Activated CD8-positive, alpha-beta T cell treated with anti-CD3 and anti-CD28 coated beads for 36 hours (primary cell): ENCODE measurements around the gene FBXL17. TPM values are rescaled to one million over a fixed set of nuclear protein-coding genes. Genes with fewer than 3 reads are reported as not detected.

Experiments used
- ATAC-seq: fragments of 200-7000 bp; cut with Tn5 transposase; one replicate; pipeline ENCODE4 v1.10.0; 2021; ENCODE audit warnings: mild to moderate bottlenecking, moderate library complexity
- CTCF ChIA-PET: fragments of 350-600 bp; sonication (Branson Sonifier 250); formaldehyde crosslinking; loops from one replicate; lab custom pipeline; 2021; ENCODE audit warnings: antibody characterized with exemption; lab: Charles Lee
- POLR2A ChIA-PET: fragments of 350-600 bp; sonication (Branson Sonifier 250); formaldehyde crosslinking; loops from one replicate; lab custom pipeline; 2021; ENCODE audit warnings: antibody characterized with exemption; lab: Charles Lee
- DNase-seq: peaks from one replicate; pipeline ENCODE4 v3.0.0-alpha.2; 2020
- H3K27ac Mint-ChIP-seq: one replicate; pipeline ENCODE4 v1.8.0; 2021; ENCODE audit warnings: mild to moderate bottlenecking, mixed read lengths
- H3K27me3 Mint-ChIP-seq: one replicate; pipeline ENCODE4 v1.8.0; 2021; ENCODE audit warnings: mixed read lengths
- H3K36me3 Mint-ChIP-seq: one replicate; pipeline ENCODE4 v1.8.0; 2021; ENCODE audit warnings: low read depth, mixed read lengths
- H3K4me1 Mint-ChIP-seq: one replicate; pipeline ENCODE4 v1.8.0; 2021; ENCODE audit warnings: low read depth, mixed read lengths
- H3K4me3 Mint-ChIP-seq: one replicate; pipeline ENCODE4 v1.8.0; 2021; ENCODE audit warnings: mild to moderate bottlenecking, moderate library complexity, mixed read lengths
- H3K9me3 Mint-ChIP-seq: one replicate; pipeline ENCODE4 v1.8.0; 2021; ENCODE audit warnings: mixed read lengths
- CTCF ChIP-seq: fragments of 200-600 bp; IDR thresholded peaks from one replicate; pipeline ENCODE4 v1.8.0; 2022; ENCODE audit warnings: antibody characterized with exemption, mild to moderate bottlenecking
- intact Hi-C: fragments of 100-400 bp; cut with micrococcal nuclease; formaldehyde crosslinking; loops from one replicate; pipeline ENCODE4 v1.10.0; 2022
- total RNA-seq, 2 experiments: library from RNA; stranded (reverse); gene quantifications; one replicate each; pipeline ENCODE4 v1.2.3, GENCODE V29; 2021

The FBXL17 gene
- total RNA-seq, 2 experiments from 2014 or later: 3.0 to 5.3 TPM

GRCh38 chr5:107915176-107915812 is 466.6 kb downstream of the FBXL17 start:
- ATAC-seq (no peak), DNase-seq (no peak)
- Mint-ChIP-seq H3K36me3 (no peaks in the 10 kb centered on the region), H3K4me1 (peaks cover 5% of the 10 kb centered on the region), H3K27ac (no peak overlapping the region), H3K9me3 (no peaks in the 10 kb centered on the region), H3K4me3 (no peak overlapping the region), H3K27me3 (no peaks in the 10 kb centered on the region)
- ChIA-PET CTCF (interaction anchor here (1.4 kb wide), 1 partner anchor 12 kb away, joined by 4 read pairs; no protein-coding TSS in a partner anchor), POLR2A (no interaction called here)
- no peak for TF ChIP-seq CTCF
- intact Hi-C loops: no loop called here

GRCh38 chr5:107913494-107913893 is 468.4 kb downstream of the FBXL17 start:
- Mint-ChIP-seq H3K27ac (no peak overlapping the region), H3K9me3 (peaks cover 3% of the 10 kb centered on the region), H3K4me3 (no peak overlapping the region), H3K27me3 (no peaks in the 10 kb centered on the region), H3K4me1 (peaks cover 1% of the 10 kb centered on the region), H3K36me3 (peaks cover 4% of the 10 kb centered on the region)
- DNase-seq: no peak
- POLR2A ChIA-PET: no interaction called here
- no peak for ATAC-seq
- TF ChIP-seq CTCF: no peak
- CTCF ChIA-PET: no interaction called here
- intact Hi-C loops: no loop called here

GRCh38 chr5:107900721-107901120 is 481.2 kb downstream of the FBXL17 start:
- Mint-ChIP-seq H3K27me3 (no peaks in the 10 kb centered on the region), H3K4me1 (no peaks in the 10 kb centered on the region), H3K27ac (no peak overlapping the region), H3K4me3 (no peak overlapping the region), H3K36me3 (peaks cover 2% of the 10 kb centered on the region), H3K9me3 (peaks cover 2% of the 10 kb centered on the region)
- ChIA-PET POLR2A (no interaction called here), CTCF (no interaction called here)
- ATAC-seq (no peak), DNase-seq (no peak)
- TF ChIP-seq CTCF: no peak
- intact Hi-C loops: no loop called here

GRCh38 chr5:107894361-107894760 is 487.5 kb downstream of the FBXL17 start:
- peaks cover 2% of the 10 kb centered on the region for H3K4me1 Mint-ChIP-seq
- no peaks in the 10 kb centered on the region for H3K27me3 Mint-ChIP-seq
- ChIA-PET POLR2A (no interaction called here), CTCF (interaction anchor here (0.7 kb wide), 1 partner anchor 15 kb away, joined by 3 read pairs; no protein-coding TSS in a partner anchor)
- H3K27ac Mint-ChIP-seq: no peak overlapping the region
- no peak for DNase-seq
- H3K4me3 Mint-ChIP-seq: no peak overlapping the region
- intact Hi-C loops: no loop called here
- peaks cover 2% of the 10 kb centered on the region for H3K36me3 Mint-ChIP-seq
- no peaks in the 10 kb centered on the region for H3K9me3 Mint-ChIP-seq
- ATAC-seq: no peak
- TF ChIP-seq CTCF: no peak

GRCh38 chr5:107893642-107894041 is 488.3 kb downstream of the FBXL17 start:
- intact Hi-C loops: no loop called here
- H3K9me3 Mint-ChIP-seq: no peaks in the 10 kb centered on the region
- H3K27me3 Mint-ChIP-seq: no peaks in the 10 kb centered on the region
- peaks cover 2% of the 10 kb centered on the region for H3K36me3 Mint-ChIP-seq
- DNase-seq (no peak), ATAC-seq (no peak)
- H3K4me1 Mint-ChIP-seq: peaks cover 2% of the 10 kb centered on the region
- ChIA-PET CTCF (interaction anchor here (0.7 kb wide), 1 partner anchor 16 kb away, joined by 3 read pairs; no protein-coding TSS in a partner anchor), POLR2A (no interaction called here)
- no peak overlapping the region for H3K4me3 Mint-ChIP-seq
- no peak overlapping the region for H3K27ac Mint-ChIP-seq
- TF ChIP-seq CTCF: no peak
